Stimulated activated CD4-positive, alpha-beta T cell treated with anti-CD3 and anti-CD28 coated beads, Interleukin-12 subunit alpha, Interleukin-12 subunit beta, amount 100 ng/mL, for 24 hours (primary cell): Measurements from ENCODE around the gene USP2.
A peak's percentile ranks its signal among the peaks of the same experiment; 100 is the strongest.

Experiments
- DNase-seq, 2 experiments: peaks; one replicate each; pipeline ENCODE4 v3.0.0-alpha.2; 2020; ENCODE audit warnings: low read depth in 2 of 2

The USP2 gene

DNA sequence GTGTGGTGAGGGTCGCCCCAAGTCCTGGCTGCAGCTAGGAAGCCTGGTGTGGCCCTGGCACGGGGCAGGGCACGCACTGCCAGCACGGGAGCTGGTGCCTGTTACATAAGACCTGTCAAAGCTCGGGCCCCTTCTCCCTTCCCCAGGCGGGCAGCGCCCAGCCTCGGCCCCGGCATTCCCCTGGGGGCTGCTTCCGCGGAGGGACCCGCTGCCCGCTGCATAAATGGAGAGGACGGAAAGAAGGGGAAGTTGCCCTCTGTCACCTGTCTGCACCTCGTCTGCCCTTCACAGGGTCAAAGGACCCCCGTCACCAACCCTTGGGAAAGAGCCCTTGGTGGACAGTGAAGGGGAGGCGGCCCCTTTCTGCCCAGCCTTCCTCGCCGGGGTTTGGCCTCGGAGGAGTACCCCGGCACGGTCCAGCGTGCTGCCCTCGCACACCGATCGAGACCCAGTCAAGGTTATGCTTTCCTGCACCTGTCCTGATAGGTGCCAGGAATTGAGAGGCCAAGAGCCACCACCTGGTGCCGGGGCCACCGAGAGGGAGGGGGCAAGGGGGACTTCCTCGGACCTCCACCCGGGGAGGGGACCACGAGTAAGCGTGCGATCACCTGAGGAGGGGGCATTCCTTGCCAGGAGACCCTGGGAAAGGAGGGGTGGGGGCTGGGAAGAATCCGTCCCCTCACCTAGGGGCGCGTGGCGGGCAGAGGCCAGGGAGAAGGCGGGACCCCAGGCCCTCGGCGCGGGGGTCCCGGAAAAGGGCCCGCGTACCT lies 18.2 kb downstream of the USP2 start:
- DNase-seq, result no peak

DNA sequence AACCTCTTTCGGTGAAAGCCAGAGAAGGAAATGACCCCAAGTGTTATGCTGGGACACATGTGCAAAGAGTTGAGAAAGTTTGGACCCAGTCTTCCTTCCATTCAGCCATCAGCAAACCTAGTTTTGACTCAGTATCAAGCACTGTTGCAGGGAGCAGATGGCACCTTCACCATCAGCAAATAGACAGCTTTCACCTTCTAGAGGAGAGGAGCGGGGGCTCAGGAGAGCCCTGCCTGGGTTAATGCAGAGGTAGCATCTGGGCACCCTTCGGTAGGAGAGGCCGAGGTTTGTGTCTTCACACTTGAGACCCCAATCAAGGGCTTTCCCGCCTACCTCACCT lies 18.8 kb downstream of the USP2 start:
- no peak for DNase-seq

DNA sequence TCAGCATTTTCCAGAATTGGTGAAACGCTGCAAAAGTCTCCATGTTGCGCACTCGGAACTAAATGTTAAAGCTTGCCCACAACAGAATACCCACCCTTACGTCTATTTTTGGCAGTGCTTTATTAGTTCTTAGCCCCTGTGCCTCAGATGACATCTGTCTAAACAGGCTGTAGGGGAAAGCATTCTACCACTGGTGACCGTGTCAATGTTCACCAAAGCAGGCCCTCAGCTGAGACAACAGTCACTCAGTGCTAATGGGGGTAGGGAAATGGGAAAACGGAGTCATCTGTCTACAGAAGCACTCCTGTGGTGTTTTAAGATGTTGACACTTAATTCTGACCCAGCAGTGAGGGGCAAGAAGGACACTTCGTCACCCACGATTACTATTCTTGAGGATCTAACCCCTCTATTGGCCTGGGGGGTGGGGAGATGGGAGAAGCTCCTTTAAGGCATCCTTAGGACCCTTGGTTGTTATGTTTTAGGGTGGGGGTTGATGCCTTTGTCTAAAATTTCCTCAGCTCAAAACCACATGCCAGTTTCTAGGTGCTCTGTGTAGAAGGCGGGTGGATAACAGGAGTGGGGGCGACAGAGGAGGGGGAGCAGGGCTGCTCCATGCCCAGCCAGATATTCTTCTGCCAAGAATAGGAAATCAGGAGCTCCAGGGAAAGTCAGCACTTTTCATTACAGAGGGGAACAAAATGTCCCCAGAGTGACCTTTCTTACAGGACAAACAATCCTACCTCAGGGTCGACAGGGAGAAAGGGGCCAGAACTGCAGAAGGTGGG lies 19.4 kb downstream of the USP2 start:
- DNase-seq, result no peak

DNA sequence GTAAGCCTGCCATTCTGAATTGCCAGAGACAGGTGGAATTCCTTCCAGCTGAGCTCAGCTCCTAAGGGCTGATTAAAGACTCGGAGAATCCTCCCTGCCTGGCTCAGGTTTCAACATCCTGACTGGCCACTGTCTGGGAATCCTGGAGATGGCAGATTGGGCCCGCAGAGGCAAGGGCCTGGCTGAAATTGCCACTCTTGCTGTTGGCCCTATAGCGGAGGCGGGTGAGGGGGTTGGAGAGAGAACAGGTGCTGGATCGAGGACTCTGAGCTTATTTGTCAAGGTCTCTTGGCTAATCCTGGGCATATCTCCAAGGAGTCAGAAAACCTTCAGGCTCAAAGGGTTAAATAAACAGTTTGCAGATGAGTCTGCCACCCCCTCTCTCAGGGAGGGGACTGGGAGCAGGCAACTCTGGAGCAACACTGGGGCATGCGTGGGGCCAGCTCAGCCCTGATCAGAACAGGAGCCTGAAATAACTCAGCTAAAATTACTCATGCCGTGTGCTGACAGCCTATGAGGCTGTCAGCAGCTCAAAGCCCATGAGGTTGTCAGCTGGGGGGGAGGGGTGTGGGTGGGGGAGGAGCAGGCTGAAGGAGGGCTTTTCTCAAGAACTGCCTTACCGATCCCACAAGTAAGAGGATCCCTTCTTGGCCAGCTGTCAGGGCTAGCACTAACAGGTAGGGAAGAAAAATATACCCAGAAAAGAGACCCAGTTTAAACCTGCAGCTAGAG lies 20.3 kb downstream of the USP2 start:
- no peak for DNase-seq

DNA sequence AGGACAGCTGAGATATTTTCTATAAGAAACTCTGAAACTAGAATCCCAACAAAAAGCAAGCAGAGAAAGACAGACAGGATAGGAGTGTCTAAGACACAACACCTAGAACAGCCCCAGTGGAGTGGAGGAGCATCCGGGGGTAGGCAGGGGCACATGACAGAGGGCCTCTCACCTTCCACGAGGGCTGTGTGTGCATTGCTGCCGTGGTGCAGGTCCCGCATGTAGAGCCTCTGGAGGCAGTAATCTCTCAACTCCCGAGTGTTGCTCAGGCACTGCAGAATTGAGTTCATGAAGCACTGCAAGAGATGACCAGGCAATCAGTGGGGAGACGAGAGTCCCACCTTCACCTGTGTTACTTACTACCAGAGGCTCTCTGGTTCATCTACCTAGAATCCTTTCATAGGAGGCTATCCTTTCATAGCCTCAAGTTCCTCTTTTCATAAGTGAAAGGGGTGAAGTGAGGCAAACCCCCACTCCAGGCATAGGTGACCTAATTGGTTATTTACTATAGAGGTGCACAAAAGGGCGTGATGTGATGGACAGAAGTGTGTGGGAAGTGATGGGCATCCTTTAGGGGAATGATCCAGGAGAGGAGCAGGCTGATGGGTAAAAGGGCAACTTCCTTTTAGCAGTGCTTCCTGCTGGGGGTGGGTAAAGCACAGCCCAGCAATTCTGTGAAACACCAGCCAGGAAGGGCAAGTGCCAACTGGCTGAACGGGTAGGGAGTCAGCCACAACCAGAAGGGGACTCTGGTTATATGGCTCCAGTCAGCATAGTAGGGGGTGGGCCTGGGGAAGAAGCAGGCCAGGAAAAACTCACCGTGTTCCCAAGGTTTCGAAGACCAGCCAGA lies 21.9 kb downstream of the USP2 start:
- DNase-seq, result no peak

DNA sequence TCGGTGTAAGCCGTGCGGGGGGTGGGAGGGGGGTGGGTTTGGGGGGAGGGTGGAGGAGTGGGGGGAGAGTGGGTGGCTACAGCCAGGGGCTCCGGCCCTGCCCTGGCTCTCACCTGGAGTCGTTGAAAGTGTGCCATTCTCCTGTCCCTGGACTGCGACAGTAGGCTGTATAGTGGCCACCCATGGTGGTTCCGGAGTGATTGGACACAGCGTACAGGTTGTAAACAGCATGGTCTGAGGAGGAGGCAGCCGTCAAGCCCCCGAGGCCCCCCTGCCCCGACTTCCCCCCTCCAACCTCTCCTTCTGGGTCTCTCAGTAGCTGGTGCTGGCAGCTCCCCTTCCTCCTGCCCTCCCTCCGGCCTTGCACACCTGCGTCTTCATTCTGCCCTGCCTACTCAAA lies 24.4 kb downstream of the USP2 start:
- no peak for DNase-seq

DNA sequence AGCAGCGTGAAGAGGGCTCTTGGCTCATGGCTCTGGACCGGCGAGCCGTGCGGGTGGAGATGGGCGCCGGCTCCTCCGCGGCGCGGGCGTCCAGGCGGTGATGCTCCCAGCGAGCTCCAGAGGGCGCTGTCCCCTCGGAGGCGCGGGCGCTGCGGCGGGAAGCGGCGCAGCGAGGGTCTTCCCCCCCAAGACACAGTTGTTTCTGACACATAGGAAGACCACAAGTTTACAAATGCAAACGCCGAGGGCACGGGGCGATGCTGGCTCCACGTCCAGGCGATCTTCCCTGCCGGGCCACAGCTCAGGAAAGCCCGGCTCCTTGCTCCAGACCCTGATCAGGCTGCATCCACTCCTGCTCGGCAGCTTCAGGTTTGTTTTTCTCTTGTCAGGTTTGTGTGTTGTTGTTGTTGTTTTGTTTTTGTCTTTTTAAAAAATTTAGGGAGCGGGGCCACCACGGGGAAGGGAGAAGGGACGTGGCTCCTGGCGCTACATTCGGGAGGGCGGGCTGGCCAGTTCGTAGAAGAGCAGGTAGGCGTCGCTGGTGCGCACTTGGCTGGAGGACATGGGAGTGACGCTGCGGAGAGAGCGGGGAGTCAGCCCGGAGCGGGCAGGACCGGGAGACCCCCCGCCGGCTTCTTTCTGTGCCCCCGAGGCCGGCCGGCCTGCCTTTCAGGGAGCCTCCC lies 25.0 kb downstream of the USP2 start:
- peak; percentile 43 to 73 for DNase-seq

DNA sequence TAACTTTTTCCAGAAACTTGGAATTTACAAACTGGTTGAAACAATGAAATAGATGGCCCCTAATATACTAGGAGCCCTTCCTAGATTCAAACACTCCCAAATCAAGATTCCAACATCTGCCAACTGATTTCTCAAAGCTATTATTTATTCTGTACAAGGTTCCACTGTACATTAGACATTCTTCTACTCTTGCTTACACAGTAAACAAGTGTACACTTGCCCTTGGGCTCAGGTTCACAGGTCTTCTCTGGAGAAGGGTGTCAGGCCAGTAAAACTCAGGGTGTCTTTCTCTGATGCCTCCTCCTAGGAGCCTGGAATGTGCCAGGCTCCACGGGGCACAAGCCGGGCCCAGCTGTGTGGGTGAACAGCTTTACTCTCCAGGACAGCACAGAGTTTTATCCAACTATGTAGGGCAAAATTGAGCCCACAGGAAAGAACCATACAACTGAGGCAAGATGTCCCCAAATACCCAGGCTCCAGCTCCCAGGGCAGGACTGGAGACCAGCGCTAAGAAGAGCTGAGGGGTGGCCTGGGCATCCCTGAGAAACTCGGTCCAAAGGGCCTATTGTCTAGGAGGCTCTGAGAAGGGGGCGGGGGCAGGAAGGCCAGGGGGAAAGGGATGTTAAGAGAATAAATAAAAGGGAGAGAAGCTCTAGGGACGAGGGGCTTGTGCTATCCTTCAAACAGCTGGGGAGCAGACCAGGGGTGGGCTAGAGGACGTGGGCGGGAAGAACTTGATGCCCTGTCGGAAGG lies 26.2 kb downstream of the USP2 start:
- no peak for DNase-seq

DNA sequence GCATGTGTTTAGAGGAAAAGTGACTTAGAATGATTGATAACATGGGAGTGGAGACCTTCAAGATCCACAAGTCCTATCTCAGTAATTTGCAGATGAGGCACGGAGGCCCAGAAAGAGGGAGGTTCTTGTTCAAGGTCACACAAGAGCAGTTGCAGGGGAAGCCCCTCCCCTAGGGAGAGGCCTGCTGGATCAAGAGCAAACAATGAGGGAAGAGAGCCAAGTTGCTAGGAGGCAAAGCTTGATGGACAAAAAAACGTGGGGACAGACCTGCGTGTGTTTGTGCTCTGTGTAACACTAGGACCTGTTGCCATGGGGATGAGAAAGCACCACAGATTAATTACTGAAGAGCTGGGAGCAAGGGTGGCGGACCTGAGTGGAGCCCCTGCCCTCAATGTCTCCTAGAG lies 28.6 kb downstream of the USP2 start:
- DNase-seq, result no peak

DNA sequence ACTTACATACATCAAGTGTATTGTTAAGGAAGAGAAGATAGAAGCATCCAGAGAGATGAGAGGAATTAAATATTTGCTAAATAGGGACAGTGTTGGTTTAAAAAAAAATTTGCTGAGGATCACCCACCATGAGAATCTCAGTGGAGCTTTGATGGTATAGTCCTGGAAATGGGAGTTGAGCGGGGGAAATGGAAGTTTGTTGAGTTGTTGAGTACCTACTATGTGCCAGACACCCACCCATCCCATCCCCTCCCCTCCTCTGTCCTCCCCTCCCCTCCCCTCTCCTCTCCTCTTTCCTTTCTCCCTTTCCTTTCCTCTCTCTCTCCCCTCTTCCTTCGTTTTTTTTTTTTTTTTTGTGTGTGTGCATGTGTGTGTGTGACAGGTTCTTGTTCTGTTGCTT lies 30.3 kb downstream of the USP2 start:
- no peak for DNase-seq

DNA sequence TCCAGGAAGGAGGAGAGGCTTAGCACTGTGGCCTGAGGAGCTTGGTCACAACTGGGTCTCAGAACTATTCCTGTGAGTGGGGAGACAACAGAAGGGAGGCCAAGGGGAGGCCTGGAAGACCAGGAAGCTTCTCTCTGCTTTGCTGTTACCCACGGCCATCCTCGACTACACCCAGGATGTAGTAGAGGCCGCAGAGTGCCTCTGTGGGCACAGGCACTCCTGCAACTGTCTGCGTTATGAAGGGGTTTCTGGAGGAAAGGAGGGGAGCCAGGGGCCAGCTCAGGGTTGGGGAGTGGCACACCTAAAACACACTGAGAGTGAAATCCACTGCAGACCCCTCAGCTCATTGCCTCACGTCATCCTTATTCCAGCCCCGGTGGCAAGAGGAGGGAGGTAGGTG lies 31.2 kb downstream of the USP2 start:
- DNase-seq, result no peak

DNA sequence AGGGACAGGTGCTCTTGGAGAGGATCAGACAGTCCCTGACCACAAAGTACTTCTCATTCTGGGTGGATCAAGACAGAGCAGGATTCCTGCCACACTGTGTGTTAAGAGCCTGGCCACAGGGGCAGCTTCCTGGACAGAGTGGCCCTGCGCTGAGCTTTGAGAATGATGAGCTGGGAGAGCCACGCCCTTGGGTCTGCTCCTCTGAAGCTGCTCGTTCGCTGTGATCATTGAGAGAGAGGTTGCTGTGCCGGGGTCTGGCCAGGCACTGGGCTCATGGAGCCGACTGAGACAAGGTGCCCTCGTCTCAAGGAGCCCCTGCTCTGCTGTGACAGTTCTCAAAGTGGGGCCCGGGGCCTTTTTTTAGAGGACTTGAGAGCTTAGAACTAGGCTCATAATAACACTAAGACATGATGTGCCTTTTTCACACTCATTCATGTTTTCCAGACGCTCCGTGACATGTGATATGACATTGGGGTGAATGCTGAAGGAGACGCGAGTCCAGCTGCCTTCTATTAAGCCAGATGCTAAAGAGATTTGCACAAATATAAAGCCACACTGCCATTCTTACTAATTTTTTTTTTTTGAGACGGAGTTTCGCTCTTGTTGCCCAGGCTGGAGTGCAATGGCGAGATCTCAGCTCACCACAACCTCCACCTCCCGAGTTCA lies 33.4 kb downstream of the USP2 start:
- DNase-seq, result no peak

DNA sequence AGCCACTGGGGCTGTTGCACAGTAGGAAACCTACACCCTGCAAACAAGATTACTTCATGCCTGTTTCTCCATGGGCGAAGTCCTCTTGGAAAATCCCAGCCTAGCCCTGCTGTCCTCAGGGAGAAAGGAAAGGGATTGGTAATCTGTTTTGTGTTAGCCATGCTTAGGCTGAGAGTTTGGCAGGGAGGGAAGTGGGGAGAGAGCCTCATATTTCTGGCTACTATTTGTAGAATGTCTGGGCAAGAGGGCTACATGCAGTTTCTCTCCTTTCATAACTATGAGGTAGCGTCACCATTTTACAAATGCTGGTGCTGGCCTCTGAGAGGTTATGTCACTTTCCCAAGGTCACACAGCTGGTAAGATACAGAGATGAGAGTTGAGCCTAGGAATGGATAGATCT lies 34.2 kb downstream of the USP2 start:
- DNase-seq, result no peak

DNA sequence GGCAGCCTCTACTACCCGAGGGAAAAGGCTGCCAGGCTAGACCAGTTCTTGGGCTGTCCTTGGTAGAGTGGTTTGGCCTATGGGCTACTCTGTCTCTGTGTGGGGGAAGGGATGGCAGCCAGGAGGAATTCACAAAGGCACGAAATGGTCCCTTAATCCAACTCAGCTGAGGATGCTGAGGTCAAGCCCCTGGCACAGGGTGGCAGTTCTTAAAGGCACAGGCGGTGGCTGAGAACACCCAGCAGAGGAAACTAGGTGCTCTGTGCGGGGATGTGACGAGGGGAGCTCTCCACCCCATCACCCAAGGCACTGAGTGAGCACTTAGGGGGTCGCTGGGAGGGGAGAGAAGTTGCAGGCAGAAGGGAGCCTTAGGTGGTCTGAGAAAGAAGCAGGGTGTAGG lies 34.9 kb downstream of the USP2 start, which contains the start of gene MFRP:
Gene MFRP (minus strand): TSS at position 101 of the 400 bp plus-strand sequence. CDS start 192 bp downstream, outside the sequence.
- DNase-seq, result no peak

DNA sequence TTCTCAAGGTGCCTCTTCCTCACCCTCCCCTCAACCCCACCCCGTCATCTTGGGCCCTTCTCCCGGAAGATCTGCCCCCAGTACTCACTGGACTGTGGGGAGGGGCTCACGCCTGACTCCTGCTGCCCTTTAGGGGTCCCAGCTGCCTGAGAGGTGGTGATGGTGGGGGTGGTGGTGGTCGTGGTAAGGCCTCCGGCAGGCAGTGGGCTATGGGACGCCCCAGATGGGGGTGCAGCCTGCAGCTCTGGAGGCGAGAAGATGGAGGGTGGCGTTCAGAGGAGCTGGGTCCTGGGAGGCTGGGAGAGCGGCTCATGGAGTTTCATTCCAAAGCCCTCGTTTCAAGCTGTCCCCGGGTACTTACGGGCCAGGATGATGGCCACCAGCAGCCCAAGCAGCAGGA lies 35.8 kb downstream of the USP2 start:
- no peak for DNase-seq

DNA sequence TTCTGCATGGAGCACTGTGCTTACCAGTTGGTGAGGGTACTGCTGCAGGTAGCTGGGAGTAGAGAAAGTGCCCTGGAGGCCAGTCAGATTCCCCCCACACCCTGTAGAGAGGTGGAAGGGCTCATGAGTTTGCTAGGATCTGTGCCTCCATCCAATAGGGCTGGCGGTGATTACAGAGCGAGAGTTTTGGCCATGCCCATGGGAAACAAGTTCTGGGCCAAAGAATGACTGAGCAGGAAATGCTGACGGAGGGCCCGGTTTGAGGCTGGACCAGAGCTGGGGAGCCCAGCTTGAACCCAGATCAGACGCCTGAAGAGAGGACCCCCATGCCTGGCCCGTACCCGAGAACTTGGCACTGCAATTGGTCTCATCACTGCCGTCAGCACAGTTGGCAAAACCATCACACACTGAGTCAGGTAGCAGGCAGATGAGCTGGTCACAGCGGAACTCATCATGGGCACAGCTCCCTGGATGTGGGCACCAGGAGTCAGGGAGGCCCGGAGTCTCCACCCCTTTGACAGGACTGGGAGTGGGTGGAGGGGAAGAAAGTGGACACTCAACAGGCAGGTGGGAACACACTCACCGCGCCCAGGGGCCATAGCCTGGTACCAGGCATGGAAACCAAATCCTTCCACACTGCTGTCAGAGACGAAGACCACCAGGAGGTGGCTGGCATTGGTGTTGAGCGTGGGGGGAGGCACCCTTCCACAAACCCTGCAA lies 37.0 kb downstream of the USP2 start:
- DNase-seq, result no peak

DNA sequence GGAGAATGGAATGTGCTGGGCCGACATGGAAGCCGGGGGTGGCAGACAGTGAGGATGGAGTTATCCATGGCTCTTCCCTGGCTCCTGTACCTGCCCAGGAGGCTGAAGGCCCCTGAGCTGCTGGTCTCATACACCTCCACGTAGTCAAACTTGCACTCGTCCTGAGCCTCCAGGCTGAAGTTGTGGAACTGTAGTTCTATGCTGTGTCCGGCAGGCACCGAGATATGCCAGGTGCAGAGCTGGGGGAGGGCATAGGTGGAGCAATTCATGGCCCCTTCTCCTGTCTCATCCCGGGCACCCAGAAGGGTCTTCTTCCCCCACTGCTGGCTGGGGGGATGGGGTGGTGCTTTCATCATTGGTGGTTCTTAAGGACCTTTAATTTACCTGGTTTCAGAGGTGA lies 37.8 kb downstream of the USP2 start:
- no peak for DNase-seq

DNA sequence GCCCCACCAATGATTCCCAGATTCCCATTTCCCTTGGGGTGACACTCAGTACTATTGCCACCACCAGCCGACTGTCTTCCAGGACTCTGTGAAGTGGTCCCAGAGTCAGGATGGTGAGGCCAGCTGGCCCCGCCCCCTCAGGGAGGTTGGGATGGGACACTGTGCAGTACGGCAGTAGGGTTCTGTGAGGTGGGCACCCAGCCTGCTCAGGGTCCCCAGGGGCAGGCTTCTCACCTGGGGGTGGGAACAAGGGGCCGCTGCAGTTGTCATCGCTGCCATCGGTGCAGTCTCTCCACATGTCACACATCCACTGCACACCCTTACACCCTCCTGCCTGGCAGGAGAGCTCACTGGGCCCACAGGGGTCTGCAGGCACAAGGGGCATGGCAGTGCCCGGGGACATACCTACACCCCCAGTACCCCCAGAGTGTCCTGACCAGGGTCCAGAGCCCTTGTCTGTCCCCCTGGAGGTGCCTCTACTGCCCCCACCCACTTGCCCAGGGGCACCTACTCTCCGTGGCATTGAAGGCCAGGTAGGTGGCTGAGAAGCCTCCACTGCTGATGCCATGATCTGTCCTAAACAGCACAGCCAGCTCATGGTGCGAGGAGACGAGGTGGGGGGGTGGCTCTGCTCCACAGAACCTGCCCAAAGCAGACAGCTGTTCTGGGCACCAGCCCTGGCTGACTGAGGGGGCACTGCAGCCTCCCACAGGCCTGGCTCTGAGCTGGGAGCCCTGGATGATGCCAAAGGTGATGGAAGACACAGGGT lies 38.9 kb downstream of the USP2 start:
- DNase-seq, result no peak

DNA sequence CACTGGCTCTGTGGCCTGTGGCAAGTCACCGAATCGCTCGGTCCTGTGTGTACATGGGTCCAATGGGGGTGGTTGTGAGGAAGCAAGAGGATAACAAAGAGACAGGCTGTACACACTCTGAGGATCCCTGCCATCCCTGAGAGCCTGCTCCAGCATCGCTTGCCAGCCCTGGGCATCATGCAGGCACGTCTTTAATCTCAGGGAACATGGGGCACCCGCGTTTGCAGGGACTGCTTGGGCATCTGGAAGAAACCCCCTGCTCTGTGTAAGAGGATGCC lies 39.5 kb downstream of the USP2 start:
- DNase-seq, result no peak
